Neural cell (in vitro differentiated cells): ENCODE measurements around the gene TULP3. TPM values are rescaled to one million over a fixed set of nuclear protein-coding genes. Genes with fewer than 3 reads are reported as not detected.

Experiments used
- H2AFZ ChIP-seq: fragments of 200-600, 300-800 bp; sonication (generic), shearing (Covaris generic); 2 replicates; pipeline ENCODE4 v1.6.0; 2014; ENCODE audit warnings: low read depth, mild to moderate bottlenecking, antibody characterized with exemption, low read length, moderate library complexity
- H3F3A ChIP-seq: fragments of 200-600 bp; shearing (Covaris generic); 2 replicates; pipeline ENCODE4 v1.6.1; 2016; ENCODE audit warnings: mild to moderate bottlenecking, moderate library complexity, mixed read lengths, antibody characterized with exemption, low read length; ENCODE audit not compliant: insufficient read depth, poor library complexity, severe bottlenecking
- H3K27ac ChIP-seq: fragments of 200-600, 300-800 bp; sonication (generic), shearing (Covaris generic); 2 replicates; pipeline ENCODE4 v1.5.1; 2014; ENCODE audit warnings: mild to moderate bottlenecking, low read length, moderate library complexity
- H3K27me3 ChIP-seq: fragments of 300-800, 200-600 bp; sonication (generic), shearing (Covaris generic); 2 replicates; pipeline ENCODE4 v1.6.0; 2014; ENCODE audit warnings: mild to moderate bottlenecking, low read depth, low read length, moderate library complexity; ENCODE audit not compliant: insufficient read depth
- H3K36me3 ChIP-seq: fragments of 300-800, 200-600 bp; sonication (generic), shearing (Covaris generic); 2 replicates; pipeline ENCODE4 v1.5.1; 2014; ENCODE audit warnings: mild to moderate bottlenecking, antibody characterized with exemption, low read length, moderate library complexity; ENCODE audit not compliant: insufficient read depth
- H3K4me2 ChIP-seq: fragments of 300-800, 200-600 bp; sonication (generic), shearing (Covaris generic); 2 replicates; pipeline ENCODE4 v1.6.0; 2014; ENCODE audit warnings: mild to moderate bottlenecking, low read length
- H3K4me3 ChIP-seq: fragments of 300-800, 200-600 bp; sonication (generic), shearing (Covaris generic); 2 replicates; pipeline ENCODE4 v1.5.1; 2014; ENCODE audit warnings: mild to moderate bottlenecking, low read length, moderate library complexity
- H3K79me2 ChIP-seq: fragments of 200-600 bp; shearing (Covaris generic); replicated peaks from 2 replicates; pipeline ENCODE4 v1.6.0; 2014; ENCODE audit warnings: mild to moderate bottlenecking, low read length, moderate library complexity; ENCODE audit not compliant: insufficient read depth
- H3K9ac ChIP-seq: fragments of 300-800, 200-600 bp; sonication (generic), shearing (Covaris generic); 2 replicates; pipeline ENCODE4 v1.6.1; 2016; ENCODE audit warnings: mild to moderate bottlenecking, low read length, mixed read lengths
- H3K9me2 ChIP-seq: fragments of 200-600 bp; shearing (Covaris generic); 2 replicates; pipeline ENCODE4 v1.6.1; 2016; ENCODE audit warnings: mild to moderate bottlenecking, low read length, mixed read lengths; ENCODE audit not compliant: insufficient read depth
- H3K9me3 ChIP-seq: fragments of 200-600, 300-800 bp; sonication (generic), shearing (Covaris generic); 2 replicates; pipeline ENCODE4 v1.6.1; 2016; ENCODE audit warnings: mild to moderate bottlenecking, mixed run types, low read length, moderate library complexity, mixed read lengths
- H4K20me1 ChIP-seq: fragments of 200-600 bp; shearing (Covaris generic); 2 replicates; pipeline ENCODE4 v1.6.1; 2016; ENCODE audit warnings: mild to moderate bottlenecking, mixed run types; ENCODE audit not compliant: insufficient read depth
- CTCF ChIP-seq: fragments of 450-650 bp; IDR thresholded peaks from 2 replicates; pipeline ENCODE4 v1.5.1; 2014; ENCODE audit warnings: antibody characterized with exemption, mild to moderate bottlenecking, moderate library complexity; ENCODE audit not compliant: poor library complexity, severe bottlenecking
- EP300 ChIP-seq: fragments of 450-650 bp; conservative IDR thresholded peaks from 2 replicates; pipeline ENCODE4 v1.6.1; 2014; ENCODE audit warnings: antibody characterized with exemption, mild to moderate bottlenecking, moderate library complexity; ENCODE audit not compliant: poor library complexity, severe bottlenecking
- EZH2 ChIP-seq: fragments of 200-600, 300-800 bp; shearing (Covaris generic), sonication (generic); IDR thresholded peaks from 2 replicates; pipeline ENCODE4 v1.6.1; 2014; ENCODE audit warnings: antibody characterized with exemption, low read length, borderline replicate concordance, mild to moderate bottlenecking; ENCODE audit not compliant: insufficient read depth, poor library complexity, severe bottlenecking
- MXI1 ChIP-seq: fragments of 450-650 bp; conservative IDR thresholded peaks from 2 replicates; pipeline ENCODE4 v1.6.1; 2014; ENCODE audit warnings: antibody characterized with exemption, mild to moderate bottlenecking; ENCODE audit not compliant: poor library complexity, severe bottlenecking
- POLR2AphosphoS5 ChIP-seq: IDR thresholded peaks from 2 replicates; pipeline ENCODE4 v1.6.1; 2012
- REST ChIP-seq: IDR thresholded peaks from 2 replicates; pipeline ENCODE4 v1.6.1; 2012; ENCODE audit warnings: borderline replicate concordance
- SMC3 ChIP-seq: fragments of 450-650 bp; conservative IDR thresholded peaks from 2 replicates; pipeline ENCODE4 v1.6.1; 2014; ENCODE audit warnings: antibody characterized with exemption, mild to moderate bottlenecking, moderate library complexity; ENCODE audit not compliant: poor library complexity
- TAF1 ChIP-seq: IDR thresholded peaks from 2 replicates; pipeline ENCODE4 v1.6.1; 2012; ENCODE audit warnings: low read depth
- polyA plus RNA-seq: library from polyadenylated mRNA; depleted of rRNA; stranded (reverse); fragments of >200 nt; gene quantifications from 2 replicates; pipeline ENCODE4 v1.2.3, GENCODE V29; 2014

The TULP3 gene
- polyA plus RNA-seq, 1 donor from 2014 or later = 9.3 TPM

GRCh38 chr12:2930865-2931264, 40.2 kb downstream of the TULP3 start:
- H3F3A ChIP-seq = no peaks in the 10 kb centered on the region
- H3K9me3 ChIP-seq = no peaks in the 10 kb centered on the region
- no peak overlapping the region for H2AFZ ChIP-seq
- H3K27ac ChIP-seq = no peak overlapping the region
- no peaks in the 10 kb centered on the region for H3K27me3 ChIP-seq
- no peaks in the 10 kb centered on the region for H3K36me3 ChIP-seq
- no peaks in the 10 kb centered on the region for H3K79me2 ChIP-seq
- H3K9me2 ChIP-seq = no peaks in the 10 kb centered on the region
- no peaks in the 10 kb centered on the region for H4K20me1 ChIP-seq
- TF ChIP-seq POLR2AphosphoS5 (no peak), CTCF (no peak), EP300 (no peak), REST (no peak)
- H3K4me2 ChIP-seq = no peak overlapping the region
- H3K9ac ChIP-seq = no peak overlapping the region
- no peak overlapping the region for H3K4me3 ChIP-seq

GRCh38 chr12:2933586-2933985, 42.9 kb downstream of the TULP3 start:
- no peaks in the 10 kb centered on the region for H3K36me3 ChIP-seq
- H3K79me2 ChIP-seq = no peaks in the 10 kb centered on the region
- H3K9ac ChIP-seq = no peak overlapping the region
- no peaks in the 10 kb centered on the region for H3K27me3 ChIP-seq
- no peaks in the 10 kb centered on the region for H3F3A ChIP-seq
- H3K4me2 ChIP-seq = no peak overlapping the region
- no peak overlapping the region for H3K27ac ChIP-seq
- H3K9me3 ChIP-seq = no peaks in the 10 kb centered on the region
- no peaks in the 10 kb centered on the region for H4K20me1 ChIP-seq
- H3K9me2 ChIP-seq = no peaks in the 10 kb centered on the region
- H3K4me3 ChIP-seq = no peak overlapping the region
- no peak for TF ChIP-seq CTCF
- TF ChIP-seq POLR2AphosphoS5 = no peak
- no peak for TF ChIP-seq SMC3
- TF ChIP-seq EP300 = no peak
- TF ChIP-seq TAF1 = no peak
- no peak overlapping the region for H2AFZ ChIP-seq

- no peaks in the 10 kb centered on the region for H3K27me3 ChIP-seq
- H3K79me2 ChIP-seq = no peaks in the 10 kb centered on the region
- H3K9me3 ChIP-seq = no peaks in the 10 kb centered on the region
- no peak overlapping the region for H2AFZ ChIP-seq
- H3K4me3 ChIP-seq = no peak overlapping the region
- H4K20me1 ChIP-seq = no peaks in the 10 kb centered on the region
- no peak overlapping the region for H3K4me2 ChIP-seq
- no peak overlapping the region for H3K9ac ChIP-seq
- no peaks in the 10 kb centered on the region for H3K9me2 ChIP-seq
- H3K36me3 ChIP-seq = no peaks in the 10 kb centered on the region
- no peaks in the 10 kb centered on the region for H3F3A ChIP-seq
- no peak overlapping the region for H3K27ac ChIP-seq
- TF ChIP-seq EP300 (no peak), REST (no peak), MXI1 (no peak), EZH2 (no peak), CTCF (no peak), TAF1 (no peak)
Observed at GRCh38 chr12:2934371-2934770, 43.7 kb downstream of the TULP3 start.
